Inflammatory macrophage treated with lipopolysaccharide for 4 hours (primary cell): ENCODE results near the gene MCTP1.
"Not testable (repeated sequence)": the region's sequence is repeated elsewhere in the genome, so short reads cannot be mapped to it uniquely, and the experiment has no call there.

Experiments
- DNase-seq: peaks from one replicate; pipeline ENCODE4 v3.0.0-alpha.2; 2020

The MCTP1 gene

GRCh38 chr5:95251185-95251584 is 33.7 kb downstream of the MCTP1 start:
- no peak for DNase-seq

- DNase-seq, result no peak
These were observed 40.4 kb downstream of the MCTP1 start for GRCh38 chr5:95244479-95244878.

GRCh38 chr5:95241635-95242034 is 43.3 kb downstream of the MCTP1 start:
- DNase-seq, result peak; percentile 17

GRCh38 chr5:95241161-95241560 is 43.7 kb downstream of the MCTP1 start:
- DNase-seq, result no peak

- DNase-seq, result peak; percentile 33
These were observed 46.2 kb downstream of the MCTP1 start for GRCh38 chr5:95238560-95239325.

- no peak for DNase-seq
These were observed 47.6 kb downstream of the MCTP1 start for GRCh38 chr5:95237324-95237723.

- DNase-seq, result peak; percentile 46
These were observed 49.4 kb downstream of the MCTP1 start for GRCh38 chr5:95235439-95235982.

GRCh38 chr5:95229646-95230045 is 55.2 kb downstream of the MCTP1 start:
- peak; percentile 22 for DNase-seq

GRCh38 chr5:95224701-95225459 is 60.0 kb downstream of the MCTP1 start:
- DNase-seq, result no peak

- peak; percentile 70 for DNase-seq
These were observed 61.2 kb downstream of the MCTP1 start for GRCh38 chr5:95223566-95224258.

GRCh38 chr5:95222836-95223235 is 62.1 kb downstream of the MCTP1 start:
- DNase-seq, result no peak

GRCh38 chr5:95221234-95221633 is 63.7 kb downstream of the MCTP1 start:
- no peak for DNase-seq

- DNase-seq, result peak; percentile 2
These were observed 64.5 kb downstream of the MCTP1 start for GRCh38 chr5:95220381-95220780.

- no peak for DNase-seq
These were observed 65.5 kb downstream of the MCTP1 start for GRCh38 chr5:95219411-95219810.

GRCh38 chr5:95217881-95218280 is 67.0 kb downstream of the MCTP1 start:
- no peak for DNase-seq

GRCh38 chr5:95217351-95217750 is 67.5 kb downstream of the MCTP1 start:
- DNase-seq, result no peak

- no peak for DNase-seq
These were observed 68.5 kb downstream of the MCTP1 start for GRCh38 chr5:95216136-95216955.

- not testable (repeated sequence) for DNase-seq
These were observed 77.1 kb downstream of the MCTP1 start for GRCh38 chr5:95207811-95208210.

- DNase-seq, result no peak
These were observed 90.0 kb downstream of the MCTP1 start for GRCh38 chr5:95194856-95195255.

GRCh38 chr5:95191330-95191729 is 93.6 kb downstream of the MCTP1 start:
- DNase-seq, result no peak

- peak; percentile 72 for DNase-seq
These were observed 100.0 kb downstream of the MCTP1 start for GRCh38 chr5:95184924-95185323.

- peak; percentile 18 for DNase-seq
These were observed 103.2 kb downstream of the MCTP1 start for GRCh38 chr5:95181644-95182043.
